Panc1 (cell line): ENCODE results near the gene TBX5. TPM values are rescaled to one million over a fixed set of nuclear protein-coding genes. Genes with fewer than 3 reads are reported as not detected.

Experiments
- ATAC-seq: fragments of 200-7000 bp; cut with Tn5 transposase; 2 replicates; pipeline ENCODE4 v1.9.1; 2020; ENCODE audit warnings: mild to moderate bottlenecking, moderate library complexity
- BruUV-seq: library from RNA; stranded (reverse); fragments of 400-500 nt; replicated peaks from 2 replicates; lab custom pipeline; 2021; lab: Mats Ljungman, UMichigan
- CTCF ChIA-PET: fragments of 300-600 bp; sonication (Branson Sonifier 250); formaldehyde crosslinking; loops from one replicate; lab custom pipeline; 2022; ENCODE audit warnings: antibody characterized with exemption; lab: Charles Lee
- POLR2A ChIA-PET: fragments of 300-600 bp; sonication (Branson Sonifier 250); formaldehyde crosslinking; loops from one replicate; lab custom pipeline; 2022; ENCODE audit warnings: antibody characterized with exemption; lab: Charles Lee
- DNase-seq: peaks from one replicate; pipeline ENCODE4 v3.0.0-alpha.2; 2010; ENCODE audit warnings: low read depth, low spot score
- H3K27ac ChIP-seq: 2 replicates; pipeline ENCODE4 v1.5.1; 2011; ENCODE audit warnings: mild to moderate bottlenecking, low read length, inconsistent platforms
- H3K27me3 ChIP-seq: fragments of 200-500 bp; sonication (Bioruptor generic); 2 replicates; pipeline ENCODE4 v1.6.0; 2014; ENCODE audit warnings: low read length, inconsistent platforms; ENCODE audit not compliant: control insufficient read depth, insufficient read depth
- H3K36me3 ChIP-seq: fragments of 200-500 bp; sonication (Bioruptor generic); 2 replicates; pipeline ENCODE4 v1.5.1; 2014; ENCODE audit warnings: inconsistent platforms, mild to moderate bottlenecking, low read length, moderate library complexity; ENCODE audit not compliant: control insufficient read depth, insufficient read depth
- H3K4me1 ChIP-seq: 2 replicates; pipeline ENCODE4 v1.5.1; 2011; ENCODE audit warnings: inconsistent platforms, mild to moderate bottlenecking, low read length, moderate library complexity; ENCODE audit not compliant: control insufficient read depth, insufficient read depth
- H3K4me3 ChIP-seq, 2 experiments: 2 replicates each; pipeline ENCODE4 v1.5.1; 2011 to 2012; ENCODE audit warnings: low read depth in 2 of 2, low read length in 2 of 2, mild to moderate bottlenecking in 2 of 2, inconsistent platforms in 1 of 2, moderate library complexity in 1 of 2
- H3K9me3 ChIP-seq: fragments of 200-500 bp; sonication (Bioruptor generic); 2 replicates; pipeline ENCODE4 v1.5.1; 2014; ENCODE audit warnings: low read depth, mild to moderate bottlenecking, inconsistent platforms, low read length, moderate library complexity; ENCODE audit not compliant: control insufficient read depth, insufficient read depth
- POLR2AphosphoS5 ChIP-seq: IDR thresholded peaks from 2 replicates; pipeline ENCODE4 v1.6.1; 2012; ENCODE audit warnings: mild to moderate bottlenecking, low read depth, low read length, moderate library complexity
- REST ChIP-seq, 2 experiments: IDR thresholded peaks; 2 replicates each; pipeline ENCODE4 v1.6.1; 2011 to 2012; ENCODE audit warnings: low read depth in 2 of 2, control low read depth in 1 of 2, low read length in 1 of 2, mild to moderate bottlenecking in 1 of 2, moderate library complexity in 1 of 2; ENCODE audit not compliant: insufficient read depth in 1 of 2
- SIN3A ChIP-seq: IDR thresholded peaks from 2 replicates; pipeline ENCODE4 v1.6.1; 2012; ENCODE audit warnings: low read depth, mild to moderate bottlenecking, low read length, moderate library complexity, borderline replicate concordance; ENCODE audit not compliant: insufficient read depth
- TCF7L2 ChIP-seq: IDR thresholded peaks from 2 replicates; pipeline ENCODE4 v1.6.1; 2011; ENCODE audit warnings: mild to moderate bottlenecking, low read depth, low read length, inconsistent platforms
- in situ Hi-C: cut with HindIII; loops from 2 replicates; pipeline ENCODE4 v1.10.0; 2016; ENCODE audit warnings: low sequenced_read_pairs, low pct_unique_long_range_greater_than_20kb
- intact Hi-C: fragments of 100-400 bp; cut with micrococcal nuclease; formaldehyde crosslinking; loops from one replicate; pipeline ENCODE4 v1.10.0; 2022; ENCODE audit not compliant: unreplicated experiment
- total RNA-seq: library from RNA; stranded (reverse); gene quantifications from one replicate; pipeline ENCODE4 v1.2.1, GENCODE V29; 2021; ENCODE audit not compliant: unreplicated experiment
- TF ChIP-seq, protein P1 (sequence below): fragments of 450-650 bp; IDR thresholded peaks from 2 replicates; pipeline ENCODE4 v1.5.1; 2017; ENCODE audit warnings: mild to moderate bottlenecking

TBX5 gene
- total RNA-seq, 1 experiment from 2014 or later, result not detected

GRCh38 chr12:114447274-114447716 is 41.4 kb upstream of the TBX5 start:
- H3K36me3 ChIP-seq, result no peaks in the 10 kb centered on the region
- no peak overlapping the region for H3K27ac ChIP-seq
- no peak overlapping the region for H3K4me3 ChIP-seq
- DNase-seq, result no peak
- no peak for ATAC-seq
- H3K27me3 ChIP-seq, result peaks cover 13% of the 10 kb centered on the region; the same call in 1 of the 2 replicates
- in situ Hi-C loops, result no loop called here
- no TSS peak for BruUV-seq
- ChIA-PET POLR2A (no interaction called here), CTCF (no interaction called here)
- intact Hi-C loops, result no loop called here
- no peaks in the 10 kb centered on the region for H3K4me1 ChIP-seq
- no peaks in the 10 kb centered on the region for H3K9me3 ChIP-seq
- no peak for TF ChIP-seq TCF7L2

DNA sequence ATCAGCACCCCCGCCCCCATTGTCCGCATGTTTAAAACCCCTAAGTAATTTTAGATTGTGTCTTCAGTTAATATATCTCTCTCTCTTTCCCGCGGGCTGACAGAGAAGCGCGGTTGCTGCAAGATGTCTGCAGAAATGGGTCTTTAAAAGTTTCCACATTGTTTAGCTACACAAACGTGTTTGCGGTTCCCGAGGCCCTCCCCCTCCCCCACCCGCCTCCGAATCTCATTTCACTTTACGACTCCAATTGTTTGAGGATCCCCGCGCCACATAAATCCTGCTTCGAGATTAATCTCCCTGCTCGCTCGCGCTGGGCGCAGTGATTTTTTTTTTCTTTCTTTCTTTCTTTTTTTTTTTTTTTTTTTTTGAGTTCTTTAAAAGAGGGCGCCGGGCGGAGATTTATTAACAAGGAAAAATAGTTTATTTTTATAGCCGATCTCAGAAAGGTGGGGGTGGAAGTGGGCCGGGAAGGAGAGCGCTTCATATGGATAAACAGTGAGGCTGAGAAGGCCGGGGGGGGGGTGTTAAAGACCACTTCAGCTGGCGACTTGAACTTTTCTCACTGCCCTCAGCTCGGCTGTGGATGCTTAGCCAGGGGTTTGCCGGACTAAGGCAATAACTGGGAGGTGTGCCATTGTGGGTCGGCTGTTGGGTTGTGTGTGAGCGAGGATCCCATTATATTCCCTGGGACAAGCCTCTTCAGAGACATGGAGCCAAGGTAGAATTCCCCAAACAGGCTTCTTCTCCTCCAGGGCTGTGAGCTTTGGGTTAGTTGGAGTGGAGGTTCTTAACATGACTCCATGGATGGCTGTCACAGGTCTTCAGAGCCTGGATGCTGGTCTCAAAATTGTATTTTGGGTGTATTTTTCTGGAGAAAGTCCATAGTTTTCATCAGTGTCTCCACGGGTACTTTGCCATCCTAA is 39.7 kb upstream of the TBX5 start:
- intact Hi-C loops, result no loop called here
- BruUV-seq, result no TSS peak
- Histone ChIP-seq H3K36me3 (no peaks in the 10 kb centered on the region), H3K4me1 (no peaks in the 10 kb centered on the region), H3K27me3 (peaks cover 3% of the 10 kb centered on the region; the same call in 1 of the 2 replicates), H3K9me3 (no peaks in the 10 kb centered on the region), H3K4me3 (no peak overlapping the region), H3K27ac (no peak overlapping the region)
- ChIA-PET POLR2A (no interaction called here), CTCF (no interaction called here)
- DNase-seq, result no peak
- no peak for ATAC-seq
- in situ Hi-C loops, result no loop called here
- TF ChIP-seq TCF7L2, result no peak
- no peak for TF ChIP-seq POLR2AphosphoS5
- no peak for TF ChIP-seq REST (IDR thresholded peaks at IDR 0.05; ENCODE audit: insufficient read depth in 1 of 2, low read depth in 2 of 2, low read length in 1 of 2)
- TF ChIP-seq, protein P1, sequence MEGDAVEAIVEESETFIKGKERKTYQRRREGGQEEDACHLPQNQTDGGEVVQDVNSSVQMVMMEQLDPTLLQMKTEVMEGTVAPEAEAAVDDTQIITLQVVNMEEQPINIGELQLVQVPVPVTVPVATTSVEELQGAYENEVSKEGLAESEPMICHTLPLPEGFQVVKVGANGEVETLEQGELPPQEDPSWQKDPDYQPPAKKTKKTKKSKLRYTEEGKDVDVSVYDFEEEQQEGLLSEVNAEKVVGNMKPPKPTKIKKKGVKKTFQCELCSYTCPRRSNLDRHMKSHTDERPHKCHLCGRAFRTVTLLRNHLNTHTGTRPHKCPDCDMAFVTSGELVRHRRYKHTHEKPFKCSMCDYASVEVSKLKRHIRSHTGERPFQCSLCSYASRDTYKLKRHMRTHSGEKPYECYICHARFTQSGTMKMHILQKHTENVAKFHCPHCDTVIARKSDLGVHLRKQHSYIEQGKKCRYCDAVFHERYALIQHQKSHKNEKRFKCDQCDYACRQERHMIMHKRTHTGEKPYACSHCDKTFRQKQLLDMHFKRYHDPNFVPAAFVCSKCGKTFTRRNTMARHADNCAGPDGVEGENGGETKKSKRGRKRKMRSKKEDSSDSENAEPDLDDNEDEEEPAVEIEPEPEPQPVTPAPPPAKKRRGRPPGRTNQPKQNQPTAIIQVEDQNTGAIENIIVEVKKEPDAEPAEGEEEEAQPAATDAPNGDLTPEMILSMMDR, result no peak
- no peak for TF ChIP-seq SIN3A
